GM12878 (cell line): ENCODE results near the gene MED22. TPM values are rescaled to one million over a fixed set of nuclear protein-coding genes. Genes with fewer than 3 reads are reported as not detected.
"Not testable (repeated sequence)": the region's sequence is repeated elsewhere in the genome, so short reads cannot be mapped to it uniquely, and the experiment has no call there.

Experiments used
- ATAC-seq: fragments of 200-7000 bp; cut with Tn5 transposase; 3 replicates; pipeline ENCODE4 v1.9.1; 2020; ENCODE audit warnings: mild to moderate bottlenecking, moderate library complexity
- BruUV-seq: library from RNA; stranded (reverse); fragments of 400-500 nt; replicated peaks from 2 replicates; lab custom pipeline; 2021; lab: Mats Ljungman, UMichigan
- CTCF ChIA-PET: fragments of 300-600 bp; sonication (Branson Sonifier 250); formaldehyde crosslinking; extraction: SDS; loops from one replicate; lab custom pipeline; 2021; ENCODE audit warnings: inconsistent platforms; lab: Yijun Ruan, JAX
- POLR2A ChIA-PET: fragments of 350-600 bp; formaldehyde crosslinking; extraction: SDS; loops from one replicate; lab custom pipeline; 2021; ENCODE audit warnings: inconsistent platforms; lab: Charles Lee
- RAD21 ChIA-PET: fragments of 300-600 bp; sonication (Branson Sonifier 250); formaldehyde crosslinking; loops from one replicate; lab custom pipeline; 2023; ENCODE audit warnings: antibody characterized with exemption; ENCODE audit not compliant: unreplicated experiment; lab: Charles Lee
- SMC1A ChIA-PET: fragments of 300-600 bp; sonication (Branson Sonifier 250); formaldehyde crosslinking; loops from one replicate; lab custom pipeline; 2023; ENCODE audit not compliant: unreplicated experiment, uncharacterized antibody; lab: Charles Lee
- DNase-seq: peaks from one replicate; pipeline ENCODE4 v3.0.0-alpha.2; 2011; ENCODE audit warnings: low read depth, low spot score
- FAIRE-seq: peaks from 3 replicates; lab custom pipeline; 2011; peaks lifted over from hg19 to GRCh38; lab: Jason Lieb, UNC
- H2AFZ ChIP-seq: 2 replicates; pipeline ENCODE4 v1.6.0; 2011; ENCODE audit warnings: low read depth, low read length, control low read depth; ENCODE audit not compliant: control insufficient read depth
- H3K27ac ChIP-seq: 2 replicates; pipeline ENCODE4 v1.5.1; 2011; ENCODE audit warnings: control low read depth; ENCODE audit not compliant: control insufficient read depth, insufficient read depth
- H3K27me3 ChIP-seq, 2 experiments: replicated peaks in 1 of 2; 2 replicates each; pipeline versions ENCODE4 v1.6.0 to v1.6.1; 2011; ENCODE audit warnings: low read length in 1 of 2; ENCODE audit not compliant: control insufficient read depth in 2 of 2, insufficient read depth in 2 of 2
- H3K36me3 ChIP-seq, 2 experiments: 2 replicates each; pipeline ENCODE4 v1.5.1; 2011; ENCODE audit warnings: low read length in 1 of 2; ENCODE audit not compliant: control insufficient read depth in 2 of 2, insufficient read depth in 2 of 2
- H3K4me1 ChIP-seq: 2 replicates; pipeline ENCODE4 v1.6.1; 2011; ENCODE audit warnings: mild to moderate bottlenecking, low read length, moderate library complexity, mixed read lengths; ENCODE audit not compliant: control insufficient read depth, insufficient read depth
- H3K4me2 ChIP-seq: 2 replicates; pipeline ENCODE4 v1.6.0; 2011; ENCODE audit warnings: control low read depth; ENCODE audit not compliant: control insufficient read depth, insufficient read depth
- H3K4me3 ChIP-seq: fragments of 200-600 bp; sonication (generic); 2 replicates; pipeline ENCODE4 v1.5.1; 2016
- H3K79me2 ChIP-seq: 2 replicates; pipeline ENCODE4 v1.6.0; 2011; ENCODE audit warnings: low read length; ENCODE audit not compliant: control insufficient read depth, insufficient read depth
- H3K9ac ChIP-seq: 2 replicates; pipeline ENCODE4 v1.8.0; 2011; ENCODE audit warnings: low read length, control low read depth, mixed read lengths; ENCODE audit not compliant: control insufficient read depth, insufficient read depth
- H3K9me3 ChIP-seq: replicated peaks from 3 replicates; pipeline ENCODE4 v1.5.1; 2011; ENCODE audit warnings: mild to moderate bottlenecking, low read length; ENCODE audit not compliant: control insufficient read depth, insufficient read depth
- H4K20me1 ChIP-seq: 2 replicates; pipeline ENCODE4 v1.6.0; 2011; ENCODE audit not compliant: control insufficient read depth, insufficient read depth
- BHLHE40 ChIP-seq, 2 experiments: fragments of 450-650 bp in 1 of 2; IDR thresholded peaks; 2 replicates each; pipeline ENCODE4 v1.6.1; 2011 to 2017; ENCODE audit warnings: low read depth in 2 of 2, borderline replicate concordance in 1 of 2, improper control_type of control experiment in 1 of 2, low read length in 1 of 2, mild to moderate bottlenecking in 1 of 2
- CHD2 ChIP-seq: IDR thresholded peaks from 2 replicates; pipeline ENCODE4 v1.6.1; 2011; ENCODE audit warnings: low read depth, low read length, improper control_type of control experiment, borderline replicate concordance
- KLF5 ChIP-seq: fragments of 450-650 bp; IDR thresholded peaks from 2 replicates; pipeline ENCODE4 v1.6.1; 2014; ENCODE audit warnings: mild to moderate bottlenecking; ENCODE audit not compliant: partially characterized antibody
- NR2C1 ChIP-seq: fragments of 450-650 bp; IDR thresholded peaks from 2 replicates; pipeline ENCODE4 v1.6.1; 2017; ENCODE audit warnings: antibody characterized with exemption, mild to moderate bottlenecking, moderate library complexity
- PAX8 ChIP-seq: fragments of 450-650 bp; IDR thresholded peaks from 2 replicates; pipeline ENCODE4 v1.6.1; 2017; ENCODE audit warnings: mild to moderate bottlenecking, moderate library complexity
- POLR2AphosphoS5 ChIP-seq: IDR thresholded peaks from 2 replicates; pipeline ENCODE4 v1.6.1; 2011; ENCODE audit warnings: mild to moderate bottlenecking, low read length, inconsistent platforms
- SUZ12 ChIP-seq: fragments of 200-600 bp; sonication (generic); IDR thresholded peaks from one replicate; pipeline ENCODE4 v1.6.1; 2018; ENCODE audit warnings: antibody characterized with exemption, mild to moderate bottlenecking; ENCODE audit not compliant: unreplicated experiment
- WRNIP1 ChIP-seq: IDR thresholded peaks from 2 replicates; pipeline ENCODE4 v1.6.1; 2011; ENCODE audit warnings: low read depth, low read length, improper control_type of control experiment, borderline replicate concordance
- WGBS: methylation state at CpG from one replicate; pipeline ENCODE4 v1.1.6; 2016; ENCODE audit warnings: low lambda C conversion rate; ENCODE audit not compliant: insufficient replicate concordance, insufficient coverage; ENCODE audit errors: missing lambda C conversion rate; 5-methylcytosine and 5-hydroxymethylcytosine counted together
- in situ Hi-C: fragments of 300-500 bp; cut with MboI; formaldehyde crosslinking; loops from 9 replicates; pipeline ENCODE4 v1.14.3; 2018; ENCODE audit warnings: mixed read lengths
- intact Hi-C: fragments of 100-400 bp; cut with micrococcal nuclease; formaldehyde crosslinking; loops from one replicate; pipeline ENCODE4 v1.14.2; 2022; ENCODE audit not compliant: unreplicated experiment
- polyA plus RNA-seq, 11 experiments: library from polyadenylated mRNA; depleted of rRNA in 4 of 11; unstranded in 6 of 11; stranded (reverse) in 5 of 11; fragments of >200 nt; fragmentation: Nextera tagmentation in 4 of 11; fragmentation: Illumina TruSeq in 1 of 11; extraction: Ambion mirVana in 4 of 11; extraction: Trizol in 1 of 11; gene quantifications; 1 replicate in 1 of 11; 2 replicates in 10 of 11; pipeline versions ENCODE4 v1.2.1 to v1.2.3, GENCODE V29; 2011 to 2016; ENCODE audit warnings: inconsistent platforms in 2 of 11, missing spikeins in 2 of 11, low read depth in 1 of 11
- total RNA-seq, 4 experiments: library from RNA; depleted of rRNA in 3 of 4; stranded (reverse); fragments of >200 nt in 3 of 4; fragmentation: Illumina TruSeq in 1 of 4; extraction: Trizol in 1 of 4; gene quantifications; 2 replicates each; pipeline versions ENCODE4 v1.2.1 to v1.2.3, GENCODE V29; 2013 to 2021
- TF ChIP-seq, protein P1 (sequence below): fragments of 450-650 bp; IDR thresholded peaks from 2 replicates; pipeline ENCODE4 v1.6.1; 2018; ENCODE audit warnings: mild to moderate bottlenecking, low read depth, moderate library complexity; ENCODE audit not compliant: partially characterized antibody
- TF ChIP-seq, protein P2 (sequence below): fragments of 450-650 bp; IDR thresholded peaks from 2 replicates; pipeline ENCODE4 v1.6.1; 2017; ENCODE audit warnings: mild to moderate bottlenecking

Gene MED22
- total and polyA plus RNA-seq, 10 of the 15 experiments (the other 5 are each of a cell fraction or from before 2014, with no cell fraction given): 1.4 to 42.1 (median 24.6) TPM

DNA sequence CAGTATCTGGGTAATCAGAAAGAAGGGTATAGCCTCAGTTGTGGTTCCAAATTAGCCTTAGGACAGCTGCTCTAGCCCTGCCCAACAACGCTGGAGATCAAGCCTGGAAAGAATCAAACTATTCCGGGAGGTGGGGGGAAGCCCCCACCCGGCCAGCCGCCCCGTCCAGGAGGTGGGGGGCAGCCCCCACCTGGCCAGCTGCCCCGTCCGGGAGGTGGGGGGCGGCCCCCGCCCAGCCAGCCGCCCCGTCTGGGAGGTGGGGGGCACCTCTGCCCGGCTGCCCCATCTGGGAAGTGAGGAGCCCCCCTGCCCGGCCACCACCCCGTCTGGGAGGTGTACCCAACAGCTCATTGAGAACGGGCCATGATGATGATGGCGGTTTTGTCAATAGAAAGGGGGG lies 47.9 kb downstream of the MED22 start:
- H3K36me3 ChIP-seq, CTCF ChIA-PET, DNase-seq, POLR2A ChIA-PET, FAIRE-seq, H3K9ac ChIP-seq, H3K27ac ChIP-seq, H3K9me3 ChIP-seq, ATAC-seq, in situ Hi-C loops, intact Hi-C loops, BruUV-seq, H3K4me1 ChIP-seq, SMC1A ChIA-PET, H3K4me3 ChIP-seq, H3K4me2 ChIP-seq, RAD21 ChIA-PET, H3K79me2 ChIP-seq, H2AFZ ChIP-seq, H3K27me3 ChIP-seq, H4K20me1 ChIP-seq: not testable (repeated sequence)
- 39% methylated on average over 16 of the region's 16 CpGs for WGBS

DNA sequence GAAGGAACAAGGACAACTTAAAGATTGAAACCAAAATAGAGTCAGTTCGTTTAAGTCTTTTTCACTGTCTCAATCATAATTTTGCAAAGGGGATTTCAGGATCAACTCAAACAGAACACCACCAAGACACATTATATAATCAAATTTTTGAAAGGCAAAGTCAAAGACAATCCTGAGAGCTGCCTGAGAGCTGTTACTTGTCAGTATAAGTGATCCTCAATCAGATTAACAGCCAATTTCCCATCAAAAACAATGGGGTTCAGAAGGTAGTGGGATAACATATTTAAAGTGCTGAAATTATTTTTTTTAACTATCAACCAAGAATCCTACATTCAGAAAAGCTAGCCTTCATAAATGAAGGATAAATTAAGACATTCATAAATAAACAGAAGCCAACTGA lies 53.7 kb downstream of the MED22 start:
- H3K27me3 ChIP-seq: no peaks in the 10 kb centered on the region
- no peak overlapping the region for H2AFZ ChIP-seq
- CTCF ChIA-PET: no interaction called here
- intact Hi-C loops: no loop called here
- TF ChIP-seq NR2C1 (no peak), WRNIP1 (no peak), PAX8 (no peak), KLF5 (no peak), BHLHE40 (IDR thresholded peaks at IDR 0.05; ENCODE audit: borderline replicate concordance in 1 of 2, low read depth in 2 of 2, low read length in 1 of 2) (no peak), SUZ12 (no peak), CHD2 (no peak), POLR2AphosphoS5 (no peak)
- TF ChIP-seq, protein P1, sequence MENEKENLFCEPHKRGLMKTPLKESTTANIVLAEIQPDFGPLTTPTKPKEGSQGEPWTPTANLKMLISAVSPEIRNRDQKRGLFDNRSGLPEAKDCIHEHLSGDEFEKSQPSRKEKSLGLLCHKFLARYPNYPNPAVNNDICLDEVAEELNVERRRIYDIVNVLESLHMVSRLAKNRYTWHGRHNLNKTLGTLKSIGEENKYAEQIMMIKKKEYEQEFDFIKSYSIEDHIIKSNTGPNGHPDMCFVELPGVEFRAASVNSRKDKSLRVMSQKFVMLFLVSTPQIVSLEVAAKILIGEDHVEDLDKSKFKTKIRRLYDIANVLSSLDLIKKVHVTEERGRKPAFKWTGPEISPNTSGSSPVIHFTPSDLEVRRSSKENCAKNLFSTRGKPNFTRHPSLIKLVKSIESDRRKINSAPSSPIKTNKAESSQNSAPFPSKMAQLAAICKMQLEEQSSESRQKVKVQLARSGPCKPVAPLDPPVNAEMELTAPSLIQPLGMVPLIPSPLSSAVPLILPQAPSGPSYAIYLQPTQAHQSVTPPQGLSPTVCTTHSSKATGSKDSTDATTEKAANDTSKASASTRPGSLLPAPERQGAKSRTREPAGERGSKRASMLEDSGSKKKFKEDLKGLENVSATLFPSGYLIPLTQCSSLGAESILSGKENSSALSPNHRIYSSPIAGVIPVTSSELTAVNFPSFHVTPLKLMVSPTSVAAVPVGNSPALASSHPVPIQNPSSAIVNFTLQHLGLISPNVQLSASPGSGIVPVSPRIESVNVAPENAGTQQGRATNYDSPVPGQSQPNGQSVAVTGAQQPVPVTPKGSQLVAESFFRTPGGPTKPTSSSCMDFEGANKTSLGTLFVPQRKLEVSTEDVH: no peak
- TF ChIP-seq, protein P2, sequence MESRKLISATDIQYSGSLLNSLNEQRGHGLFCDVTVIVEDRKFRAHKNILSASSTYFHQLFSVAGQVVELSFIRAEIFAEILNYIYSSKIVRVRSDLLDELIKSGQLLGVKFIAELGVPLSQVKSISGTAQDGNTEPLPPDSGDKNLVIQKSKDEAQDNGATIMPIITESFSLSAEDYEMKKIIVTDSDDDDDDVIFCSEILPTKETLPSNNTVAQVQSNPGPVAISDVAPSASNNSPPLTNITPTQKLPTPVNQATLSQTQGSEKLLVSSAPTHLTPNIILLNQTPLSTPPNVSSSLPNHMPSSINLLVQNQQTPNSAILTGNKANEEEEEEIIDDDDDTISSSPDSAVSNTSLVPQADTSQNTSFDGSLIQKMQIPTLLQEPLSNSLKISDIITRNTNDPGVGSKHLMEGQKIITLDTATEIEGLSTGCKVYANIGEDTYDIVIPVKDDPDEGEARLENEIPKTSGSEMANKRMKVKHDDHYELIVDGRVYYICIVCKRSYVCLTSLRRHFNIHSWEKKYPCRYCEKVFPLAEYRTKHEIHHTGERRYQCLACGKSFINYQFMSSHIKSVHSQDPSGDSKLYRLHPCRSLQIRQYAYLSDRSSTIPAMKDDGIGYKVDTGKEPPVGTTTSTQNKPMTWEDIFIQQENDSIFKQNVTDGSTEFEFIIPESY: no peak
- H3K27ac ChIP-seq: no peak overlapping the region
- H3K4me1 ChIP-seq: no peaks in the 10 kb centered on the region
- DNase-seq (no peak), FAIRE-seq (no peak), ATAC-seq (no peak)
- H4K20me1 ChIP-seq: no peaks in the 10 kb centered on the region
- H3K36me3 ChIP-seq: no peaks in the 10 kb centered on the region
- BruUV-seq: no TSS peak
- peaks cover 4% of the 10 kb centered on the region; the same call in 1 of the 3 replicates for H3K9me3 ChIP-seq
- POLR2A ChIA-PET: no interaction called here
- H3K4me3 ChIP-seq: no peak overlapping the region
- no peak overlapping the region for H3K9ac ChIP-seq
- RAD21 ChIA-PET: no interaction called here
- H3K79me2 ChIP-seq: no peaks in the 10 kb centered on the region
- WGBS: 13% methylated on average over 1 of the region's 1 CpG
- in situ Hi-C loops: no loop called here
- no peak overlapping the region for H3K4me2 ChIP-seq
- SMC1A ChIA-PET: no interaction called here
